ENCODE measurements around the gene C3orf22. TPM values are rescaled to one million over a fixed set of nuclear protein-coding genes. Genes with fewer than 3 reads are reported as not detected.

The C3orf22 gene
- total RNA-seq, 1 donor from 2014 or later: not detected

- no peak for DNase-seq (ENCODE audit: low spot score)
- H3K4me1 Mint-ChIP-seq (ENCODE audit: low read depth): no peaks in the 10 kb centered on the region
- no peak overlapping the region for H3K4me3 Mint-ChIP-seq (ENCODE audit: low read depth)
- no peaks in the 10 kb centered on the region for H3K27me3 Mint-ChIP-seq (ENCODE audit: low read depth)
- H3K9me3 Mint-ChIP-seq: no peaks in the 10 kb centered on the region
- intact Hi-C loops (cut with micrococcal nuclease): no loop called here
- no peak overlapping the region for H3K27ac Mint-ChIP-seq
- no peaks in the 10 kb centered on the region for H3K36me3 Mint-ChIP-seq (ENCODE audit: low read depth)
These were observed 5.2 kb downstream of the C3orf22 start for GRCh38 chr3:126553284-126554084.

GRCh38 chr3:126552688-126553283, 5.9 kb downstream of the C3orf22 start:
- Mint-ChIP-seq H3K36me3 (ENCODE audit: low read depth) (no peaks in the 10 kb centered on the region), H3K27me3 (ENCODE audit: low read depth) (no peaks in the 10 kb centered on the region), H3K9me3 (no peaks in the 10 kb centered on the region), H3K4me1 (ENCODE audit: low read depth) (no peaks in the 10 kb centered on the region), H3K4me3 (ENCODE audit: low read depth) (no peak overlapping the region), H3K27ac (no peak overlapping the region)
- DNase-seq (ENCODE audit: low spot score): no peak
- intact Hi-C loops (cut with micrococcal nuclease): no loop called here

GRCh38 chr3:126551839-126552687, 6.7 kb downstream of the C3orf22 start:
- no peak for DNase-seq (ENCODE audit: low spot score)
- no peaks in the 10 kb centered on the region for H3K27me3 Mint-ChIP-seq (ENCODE audit: low read depth)
- H3K4me3 Mint-ChIP-seq (ENCODE audit: low read depth): no peak overlapping the region
- intact Hi-C loops (cut with micrococcal nuclease): no loop called here
- no peaks in the 10 kb centered on the region for H3K4me1 Mint-ChIP-seq (ENCODE audit: low read depth)
- no peaks in the 10 kb centered on the region for H3K36me3 Mint-ChIP-seq (ENCODE audit: low read depth)
- H3K27ac Mint-ChIP-seq: no peak overlapping the region
- H3K9me3 Mint-ChIP-seq: no peaks in the 10 kb centered on the region

GRCh38 chr3:126551121-126551838, 7.5 kb downstream of the C3orf22 start:
- Mint-ChIP-seq H3K4me1 (ENCODE audit: low read depth) (no peaks in the 10 kb centered on the region), H3K27ac (no peak overlapping the region), H3K27me3 (ENCODE audit: low read depth) (no peaks in the 10 kb centered on the region), H3K36me3 (ENCODE audit: low read depth) (no peaks in the 10 kb centered on the region), H3K9me3 (no peaks in the 10 kb centered on the region), H3K4me3 (ENCODE audit: low read depth) (no peak overlapping the region)
- no peak for DNase-seq (ENCODE audit: low spot score)
- intact Hi-C loops (cut with micrococcal nuclease): no loop called here

- Mint-ChIP-seq H3K4me1 (ENCODE audit: low read depth) (no peaks in the 10 kb centered on the region), H3K27ac (no peak overlapping the region), H3K36me3 (ENCODE audit: low read depth) (no peaks in the 10 kb centered on the region), H3K27me3 (ENCODE audit: low read depth) (no peaks in the 10 kb centered on the region), H3K9me3 (no peaks in the 10 kb centered on the region), H3K4me3 (ENCODE audit: low read depth) (no peak overlapping the region)
- no peak for DNase-seq (ENCODE audit: low spot score)
- intact Hi-C loops (cut with micrococcal nuclease): no loop called here
These were observed 8.2 kb downstream of the C3orf22 start for GRCh38 chr3:126550488-126551051.

- no peak for DNase-seq (ENCODE audit: low spot score)
- Mint-ChIP-seq H3K4me3 (ENCODE audit: low read depth) (no peak overlapping the region), H3K36me3 (ENCODE audit: low read depth) (no peaks in the 10 kb centered on the region), H3K9me3 (no peaks in the 10 kb centered on the region), H3K27me3 (ENCODE audit: low read depth) (no peaks in the 10 kb centered on the region), H3K4me1 (ENCODE audit: low read depth) (no peaks in the 10 kb centered on the region), H3K27ac (no peak overlapping the region)
- intact Hi-C loops (cut with micrococcal nuclease): no loop called here
These were observed 8.8 kb downstream of the C3orf22 start for GRCh38 chr3:126549861-126550487.

- no peak overlapping the region for H3K4me3 Mint-ChIP-seq (ENCODE audit: low read depth)
- H3K9me3 Mint-ChIP-seq: no peaks in the 10 kb centered on the region
- H3K27ac Mint-ChIP-seq: no peak overlapping the region
- DNase-seq (ENCODE audit: low spot score): no peak
- H3K4me1 Mint-ChIP-seq (ENCODE audit: low read depth): no peaks in the 10 kb centered on the region
- H3K36me3 Mint-ChIP-seq (ENCODE audit: low read depth): no peaks in the 10 kb centered on the region
- intact Hi-C loops (cut with micrococcal nuclease): no loop called here
- H3K27me3 Mint-ChIP-seq (ENCODE audit: low read depth): no peaks in the 10 kb centered on the region
These were observed 9.9 kb downstream of the C3orf22 start for GRCh38 chr3:126548556-126549466.

GRCh38 chr3:126547721-126548120, 11.0 kb downstream of the C3orf22 start:
- intact Hi-C loops (cut with micrococcal nuclease): no loop called here
- DNase-seq (ENCODE audit: low spot score): no peak
- Mint-ChIP-seq H3K27ac (no peak overlapping the region), H3K4me3 (ENCODE audit: low read depth) (no peak overlapping the region), H3K27me3 (ENCODE audit: low read depth) (no peaks in the 10 kb centered on the region), H3K4me1 (ENCODE audit: low read depth) (no peaks in the 10 kb centered on the region), H3K36me3 (ENCODE audit: low read depth) (no peaks in the 10 kb centered on the region), H3K9me3 (no peaks in the 10 kb centered on the region)

- H3K4me3 Mint-ChIP-seq (ENCODE audit: low read depth): no peak overlapping the region
- no peak overlapping the region for H3K27ac Mint-ChIP-seq
- no peaks in the 10 kb centered on the region for H3K4me1 Mint-ChIP-seq (ENCODE audit: low read depth)
- intact Hi-C loops (cut with micrococcal nuclease): no loop called here
- no peaks in the 10 kb centered on the region for H3K27me3 Mint-ChIP-seq (ENCODE audit: low read depth)
- H3K36me3 Mint-ChIP-seq (ENCODE audit: low read depth): no peaks in the 10 kb centered on the region
- no peaks in the 10 kb centered on the region for H3K9me3 Mint-ChIP-seq
- DNase-seq (ENCODE audit: low spot score): no peak
These were observed 12.0 kb downstream of the C3orf22 start for GRCh38 chr3:126546549-126547239.

GRCh38 chr3:126546013-126546412, 12.7 kb downstream of the C3orf22 start:
- Mint-ChIP-seq H3K9me3 (no peaks in the 10 kb centered on the region), H3K36me3 (ENCODE audit: low read depth) (no peaks in the 10 kb centered on the region), H3K4me3 (ENCODE audit: low read depth) (no peak overlapping the region), H3K27ac (no peak overlapping the region), H3K4me1 (ENCODE audit: low read depth) (peaks cover 1% of the 10 kb centered on the region), H3K27me3 (ENCODE audit: low read depth) (no peaks in the 10 kb centered on the region)
- intact Hi-C loops (cut with micrococcal nuclease): no loop called here
- DNase-seq (ENCODE audit: low spot score): no peak

- no peak for DNase-seq (ENCODE audit: low spot score)
- H3K36me3 Mint-ChIP-seq (ENCODE audit: low read depth): no peaks in the 10 kb centered on the region
- H3K4me1 Mint-ChIP-seq (ENCODE audit: low read depth): peaks cover 5% of the 10 kb centered on the region
- H3K4me3 Mint-ChIP-seq (ENCODE audit: low read depth): no peak overlapping the region
- H3K9me3 Mint-ChIP-seq: no peaks in the 10 kb centered on the region
- intact Hi-C loops (cut with micrococcal nuclease): no loop called here
- no peak overlapping the region for H3K27ac Mint-ChIP-seq
- H3K27me3 Mint-ChIP-seq (ENCODE audit: low read depth): no peaks in the 10 kb centered on the region
These were observed 13.2 kb downstream of the C3orf22 start for GRCh38 chr3:126545544-126545943.

Measured in activated T-helper 2 cell treated with anti-CD3 and anti-CD28 coated beads, Interferon-gamma antibody, Interleukin-2, Interleukin-4, amounts not matched to agents 10 μg/mL and 5 μg/mL and 100 μg/mL, durations not matched to agents 14 hours and 24 hours and 36 hours (primary cell).